Measurements from ENCODE around the gene AHR.

Gene AHR

GRCh38 chr7:17371671-17372524, 73.4 kb downstream of the AHR start (continued):
- 0 out of 2 replicates have a peak, but pooled peaks have one; percentile 18 for TF ChIP-seq SP2 (tag by site-specific recombination; IDR thresholded peaks at IDR 0.05)
- no peak for TF ChIP-seq ZFP41 (tag by site-specific recombination; IDR thresholded peaks at IDR 0.05; ENCODE audit: borderline replicate concordance)
- no peak for TF ChIP-seq CTCF (tag by site-specific recombination; IDR thresholded peaks at IDR 0.05)
- TF ChIP-seq PRDM2 (tag by site-specific recombination; IDR thresholded peaks at IDR 0.05; ENCODE audit: borderline replicate concordance), result no peak
- no peak for TF ChIP-seq BCL11A (tag by site-specific recombination; IDR thresholded peaks at IDR 0.05; ENCODE audit: low read depth)
- TF ChIP-seq ZNF449 (tag by site-specific recombination; IDR thresholded peaks at IDR 0.05), result no peak
- no peak for TF ChIP-seq ZNF214 (tag by site-specific recombination; IDR thresholded peaks at IDR 0.05; ENCODE audit: borderline replicate concordance)
- no peak for TF ChIP-seq BCL6B (tag by site-specific recombination; IDR thresholded peaks at IDR 0.05)
- TF ChIP-seq MYNN (tag by site-specific recombination; IDR thresholded peaks at IDR 0.05; ENCODE audit: borderline replicate concordance), result no peak
- no peak for TF ChIP-seq ZNF76 (tag by site-specific recombination; IDR thresholded peaks at IDR 0.05; ENCODE audit: borderline replicate concordance, low read depth)
- peak; percentile 95 for TF ChIP-seq ZNF366 (tag by site-specific recombination; conservative IDR thresholded peaks at IDR 0.05)
- TF ChIP-seq ZNF23 (tag by site-specific recombination; IDR thresholded peaks at IDR 0.05; ENCODE audit: borderline replicate concordance), result no peak
- no peak for TF ChIP-seq ZNF140 (tag by site-specific recombination; IDR thresholded peaks at IDR 0.05)
- TF ChIP-seq ZBTB7A (tag by site-specific recombination; IDR thresholded peaks at IDR 0.05; ENCODE audit: low read depth), result no peak
- TF ChIP-seq ZNF16 (tag by site-specific recombination; IDR thresholded peaks at IDR 0.05; ENCODE audit: low read depth), result no peak
- TF ChIP-seq SETDB1 (IDR thresholded peaks at IDR 0.05; ENCODE audit: insufficient read length, low read length), result no peak
- TF ChIP-seq HOXC10 (CRISPR knock-in tag; IDR thresholded peaks at IDR 0.05), result no peak
- 0 out of 2 replicates have a peak, but pooled peaks have one; percentile 26 for TF ChIP-seq ZNF398 (tag by site-specific recombination; IDR thresholded peaks at IDR 0.05)
- TF ChIP-seq PRDM6 (tag by site-specific recombination; IDR thresholded peaks at IDR 0.05), result no peak
- TF ChIP-seq FEZF1 (tag by site-specific recombination; IDR thresholded peaks at IDR 0.05), result no peak
- TF ChIP-seq ZNF302 (tag by site-specific recombination; IDR thresholded peaks at IDR 0.05; ENCODE audit: low read depth), result no peak
- no peak for TF ChIP-seq ZNF37A (tag by site-specific recombination; IDR thresholded peaks at IDR 0.05)
- TF ChIP-seq ZNF670 (tag by site-specific recombination; IDR thresholded peaks at IDR 0.05; ENCODE audit: low read depth), result no peak
- TF ChIP-seq ZBTB1 (tag by site-specific recombination; IDR thresholded peaks at IDR 0.05), result no peak
- TF ChIP-seq MEIS1 (CRISPR knock-in tag; IDR thresholded peaks at IDR 0.05; ENCODE audit: borderline replicate concordance), result no peak
